ENCODE measurements around the gene ODAD4.

Gene ODAD4

GRCh38 chr17:41896726-41897125 is 33.7 kb upstream of the ODAD4 start:
- H3K27ac ChIP-seq (ENCODE audit: low read length) = no peak overlapping the region
- no peak overlapping the region for H3K9ac ChIP-seq (ENCODE audit: low read length in 2 of 2)
- peaks cover 44 to 54% of the 10 kb centered on the region in 2 donors for H3K36me3 ChIP-seq (ENCODE audit: control insufficient read depth in 2 of 2, insufficient read depth in 2 of 2, low read length in 2 of 2)
- H3K9me3 ChIP-seq (ENCODE audit: control insufficient read depth in 2 of 2, low read length in 2 of 2) = no peaks in the 10 kb centered on the region
- H3K27me3 ChIP-seq (ENCODE audit: control insufficient read depth in 1 of 2, insufficient read depth in 2 of 2, low read length in 2 of 2) = no peaks in the 10 kb centered on the region
- peaks cover 19% of the 10 kb centered on the region for H3K4me1 ChIP-seq (ENCODE audit: control insufficient read depth, insufficient read depth, low read length)
- no peak overlapping the region for H3K4me3 ChIP-seq (ENCODE audit: low read length in 2 of 2)

GRCh38 chr17:41901646-41902045 is 28.8 kb upstream of the ODAD4 start:
- no peaks in the 10 kb centered on the region for H3K4me1 ChIP-seq (ENCODE audit: control insufficient read depth, insufficient read depth, low read length)
- H3K36me3 ChIP-seq (ENCODE audit: control insufficient read depth in 2 of 2, insufficient read depth in 2 of 2, low read length in 2 of 2) = peaks cover 46 to 55% of the 10 kb centered on the region in 2 donors
- no peaks in the 10 kb centered on the region for H3K27me3 ChIP-seq (ENCODE audit: control insufficient read depth in 1 of 2, insufficient read depth in 2 of 2, low read length in 2 of 2)
- H3K4me3 ChIP-seq (ENCODE audit: low read length in 2 of 2) = no peak overlapping the region
- H3K27ac ChIP-seq (ENCODE audit: low read length) = no peak overlapping the region
- no peaks in the 10 kb centered on the region for H3K9me3 ChIP-seq (ENCODE audit: control insufficient read depth in 2 of 2, low read length in 2 of 2)
- H3K9ac ChIP-seq (ENCODE audit: low read length in 2 of 2) = no peak overlapping the region

- H3K9me3 ChIP-seq (ENCODE audit: control insufficient read depth in 2 of 2, low read length in 2 of 2) = no peaks in the 10 kb centered on the region
- no peak overlapping the region for H3K4me3 ChIP-seq (ENCODE audit: low read length in 2 of 2)
- no peaks in the 10 kb centered on the region for H3K4me1 ChIP-seq (ENCODE audit: control insufficient read depth, insufficient read depth, low read length)
- no peak overlapping the region for H3K9ac ChIP-seq (ENCODE audit: low read length in 2 of 2)
- H3K36me3 ChIP-seq (ENCODE audit: control insufficient read depth in 2 of 2, insufficient read depth in 2 of 2, low read length in 2 of 2) = peaks cover 36 to 51% of the 10 kb centered on the region in 2 donors
- H3K27me3 ChIP-seq (ENCODE audit: control insufficient read depth in 1 of 2, insufficient read depth in 2 of 2, low read length in 2 of 2) = no peaks in the 10 kb centered on the region
- no peak overlapping the region for H3K27ac ChIP-seq (ENCODE audit: low read length)
These were observed 26.1 kb upstream of the ODAD4 start for GRCh38 chr17:41904242-41904841.

GRCh38 chr17:41905172-41905571 is 25.2 kb upstream of the ODAD4 start:
- Histone ChIP-seq H3K36me3 (ENCODE audit: control insufficient read depth in 2 of 2, insufficient read depth in 2 of 2, low read length in 2 of 2) (peaks cover 40 to 58% of the 10 kb centered on the region in 2 donors), H3K27ac (ENCODE audit: low read length) (no peak overlapping the region), H3K9ac (ENCODE audit: low read length in 2 of 2) (no peak overlapping the region)

GRCh38 chr17:41906465-41907184 is 23.8 kb upstream of the ODAD4 start:
- Histone ChIP-seq H3K27ac (ENCODE audit: low read length) (no peak overlapping the region), H3K27me3 (ENCODE audit: control insufficient read depth in 1 of 2, insufficient read depth in 2 of 2, low read length in 2 of 2) (no peaks in the 10 kb centered on the region), H3K9ac (ENCODE audit: low read length in 2 of 2) (no peak overlapping the region), H3K9me3 (ENCODE audit: control insufficient read depth in 2 of 2, low read length in 2 of 2) (no peaks in the 10 kb centered on the region), H3K4me1 (ENCODE audit: control insufficient read depth, insufficient read depth, low read length) (no peaks in the 10 kb centered on the region), H3K36me3 (ENCODE audit: control insufficient read depth in 2 of 2, insufficient read depth in 2 of 2, low read length in 2 of 2) (peaks cover 50 to 63% of the 10 kb centered on the region in 2 donors), H3K4me3 (ENCODE audit: low read length in 2 of 2) (no peak overlapping the region)

More at GRCh38 chr17:41905172-41905571, 25.2 kb upstream of the ODAD4 start:
- Histone ChIP-seq H3K4me3 (ENCODE audit: low read length in 2 of 2) (no peak overlapping the region), H3K4me1 (ENCODE audit: control insufficient read depth, insufficient read depth, low read length) (no peaks in the 10 kb centered on the region), H3K9me3 (ENCODE audit: control insufficient read depth in 2 of 2, low read length in 2 of 2) (no peaks in the 10 kb centered on the region), H3K27me3 (ENCODE audit: control insufficient read depth in 1 of 2, insufficient read depth in 2 of 2, low read length in 2 of 2) (no peaks in the 10 kb centered on the region)

GRCh38 chr17:41907185-41907556 is 23.2 kb upstream of the ODAD4 start:
- Histone ChIP-seq H3K27me3 (ENCODE audit: control insufficient read depth in 1 of 2, insufficient read depth in 2 of 2, low read length in 2 of 2) (no peaks in the 10 kb centered on the region), H3K36me3 (ENCODE audit: control insufficient read depth in 2 of 2, insufficient read depth in 2 of 2, low read length in 2 of 2) (peaks cover 46 to 62% of the 10 kb centered on the region in 2 donors), H3K9me3 (ENCODE audit: control insufficient read depth in 2 of 2, low read length in 2 of 2) (no peaks in the 10 kb centered on the region), H3K4me3 (ENCODE audit: low read length in 2 of 2) (no peak overlapping the region), H3K4me1 (ENCODE audit: control insufficient read depth, insufficient read depth, low read length) (no peaks in the 10 kb centered on the region), H3K27ac (ENCODE audit: low read length) (no peak overlapping the region), H3K9ac (ENCODE audit: low read length in 2 of 2) (no peak overlapping the region)

GRCh38 chr17:41907633-41908539 is 22.5 kb upstream of the ODAD4 start:
- Histone ChIP-seq H3K4me3 (ENCODE audit: low read length in 2 of 2) (no peak overlapping the region), H3K9ac (ENCODE audit: low read length in 2 of 2) (no peak overlapping the region), H3K4me1 (ENCODE audit: control insufficient read depth, insufficient read depth, low read length) (no peaks in the 10 kb centered on the region), H3K27me3 (ENCODE audit: control insufficient read depth in 1 of 2, insufficient read depth in 2 of 2, low read length in 2 of 2) (no peaks in the 10 kb centered on the region), H3K27ac (ENCODE audit: low read length) (no peak overlapping the region), H3K36me3 (ENCODE audit: control insufficient read depth in 2 of 2, insufficient read depth in 2 of 2, low read length in 2 of 2) (peaks cover 53 to 67% of the 10 kb centered on the region in 2 donors), H3K9me3 (ENCODE audit: control insufficient read depth in 2 of 2, low read length in 2 of 2) (no peaks in the 10 kb centered on the region)

- Histone ChIP-seq H3K4me1 (ENCODE audit: control insufficient read depth, insufficient read depth, low read length) (peaks cover 3% of the 10 kb centered on the region), H3K9ac (ENCODE audit: low read length in 2 of 2) (no peak overlapping the region), H3K4me3 (ENCODE audit: low read length in 2 of 2) (no peak overlapping the region), H3K27ac (ENCODE audit: low read length) (no peak overlapping the region), H3K9me3 (ENCODE audit: control insufficient read depth in 2 of 2, low read length in 2 of 2) (no peaks in the 10 kb centered on the region), H3K36me3 (ENCODE audit: control insufficient read depth in 2 of 2, insufficient read depth in 2 of 2, low read length in 2 of 2) (peaks cover 58 to 72% of the 10 kb centered on the region in 2 donors), H3K27me3 (ENCODE audit: control insufficient read depth in 1 of 2, insufficient read depth in 2 of 2, low read length in 2 of 2) (no peaks in the 10 kb centered on the region)
These were observed 21.3 kb upstream of the ODAD4 start for GRCh38 chr17:41909088-41909487.

- Histone ChIP-seq H3K9me3 (ENCODE audit: control insufficient read depth in 2 of 2, low read length in 2 of 2) (no peaks in the 10 kb centered on the region), H3K27me3 (ENCODE audit: control insufficient read depth in 1 of 2, insufficient read depth in 2 of 2, low read length in 2 of 2) (no peaks in the 10 kb centered on the region), H3K9ac (ENCODE audit: low read length in 2 of 2) (no peak overlapping the region), H3K36me3 (ENCODE audit: control insufficient read depth in 2 of 2, insufficient read depth in 2 of 2, low read length in 2 of 2) (peaks cover 44 to 55% of the 10 kb centered on the region in 2 donors), H3K4me3 (ENCODE audit: low read length in 2 of 2) (no peak overlapping the region), H3K4me1 (ENCODE audit: control insufficient read depth, insufficient read depth, low read length) (peaks cover 10% of the 10 kb centered on the region), H3K27ac (ENCODE audit: low read length) (no peak overlapping the region)
These were observed 19.6 kb upstream of the ODAD4 start for GRCh38 chr17:41910701-41911391.

GRCh38 chr17:41912925-41913324 is 17.5 kb upstream of the ODAD4 start:
- Histone ChIP-seq H3K4me1 (ENCODE audit: control insufficient read depth, insufficient read depth, low read length) (peaks cover 23% of the 10 kb centered on the region), H3K27me3 (ENCODE audit: control insufficient read depth in 1 of 2, insufficient read depth in 2 of 2, low read length in 2 of 2) (no peaks in the 10 kb centered on the region), H3K4me3 (ENCODE audit: low read length in 2 of 2) (no peak overlapping the region), H3K36me3 (ENCODE audit: control insufficient read depth in 2 of 2, insufficient read depth in 2 of 2, low read length in 2 of 2) (peaks cover 38 to 46% of the 10 kb centered on the region in 2 donors), H3K9me3 (ENCODE audit: control insufficient read depth in 2 of 2, low read length in 2 of 2) (no peaks in the 10 kb centered on the region), H3K27ac (ENCODE audit: low read length) (no peak overlapping the region), H3K9ac (ENCODE audit: low read length in 2 of 2) (no peak overlapping the region)
